Tibial artery (tissue), 4 donors: ENCODE data around the gene PBLD.
"Not testable (repeated sequence)": the region's sequence is repeated elsewhere in the genome, so short reads cannot be mapped to it uniquely, and the experiment has no call there.

Experiments
- DNase-seq, 2 donors: peaks; one replicate each; pipeline ENCODE4 v3.0.0-alpha.2; 2019
- H3K27ac ChIP-seq, 2 donors: fragments of 200-600 bp; sonication (generic) in 1 of 2; 1 replicate in 1 of 2; 2 replicates in 1 of 2; pipeline ENCODE4 v1.5.1; 2018 to 2019; ENCODE audit warnings: mild to moderate bottlenecking in 1 of 2
- H3K27me3 ChIP-seq, 2 donors: fragments of 200-600 bp; sonication (generic) in 1 of 2; one replicate each; pipeline versions ENCODE4 v1.5.1 to v1.6.0; 2016 to 2019
- H3K36me3 ChIP-seq, 3 donors: fragments of 200-600 bp; sonication (generic) in 2 of 3; one replicate each; pipeline ENCODE4 v1.5.1; 2016 to 2019; ENCODE audit warnings: mild to moderate bottlenecking in 2 of 3
- H3K4me1 ChIP-seq, 4 donors: fragments of 200-600 bp; sonication (generic) in 2 of 4; 1 replicate in 3 of 4; 2 replicates in 1 of 4; pipeline ENCODE4 v1.5.1; 2016 to 2019
- H3K4me3 ChIP-seq, 2 donors: fragments of 200-600 bp; sonication (generic) in 1 of 2; 1 replicate in 1 of 2; 2 replicates in 1 of 2; pipeline ENCODE4 v1.5.1; 2018 to 2019; ENCODE audit warnings: mild to moderate bottlenecking in 2 of 2
- H3K9me3 ChIP-seq, 3 donors: fragments of 200-600 bp; sonication (generic) in 1 of 3; one replicate each; pipeline ENCODE4 v1.5.1; 2016 to 2019
- intact Hi-C: fragments of 100-400 bp; cut with DNase I; formaldehyde crosslinking; loops from one replicate; pipeline ENCODE4 v1.15.0; 2023; ENCODE audit warnings: low total_unique reads
- TF ChIP-seq, protein P1 (sequence below), 2 experiments: fragments of 200-600 bp in 1 of 2; fragments of 450-650 bp in 1 of 2; IDR thresholded peaks; one replicate each; pipeline ENCODE4 v1.5.1; 2017 to 2019; ENCODE audit warnings: antibody characterized with exemption in 2 of 2, mild to moderate bottlenecking in 1 of 2, moderate library complexity in 1 of 2

PBLD gene

DNA sequence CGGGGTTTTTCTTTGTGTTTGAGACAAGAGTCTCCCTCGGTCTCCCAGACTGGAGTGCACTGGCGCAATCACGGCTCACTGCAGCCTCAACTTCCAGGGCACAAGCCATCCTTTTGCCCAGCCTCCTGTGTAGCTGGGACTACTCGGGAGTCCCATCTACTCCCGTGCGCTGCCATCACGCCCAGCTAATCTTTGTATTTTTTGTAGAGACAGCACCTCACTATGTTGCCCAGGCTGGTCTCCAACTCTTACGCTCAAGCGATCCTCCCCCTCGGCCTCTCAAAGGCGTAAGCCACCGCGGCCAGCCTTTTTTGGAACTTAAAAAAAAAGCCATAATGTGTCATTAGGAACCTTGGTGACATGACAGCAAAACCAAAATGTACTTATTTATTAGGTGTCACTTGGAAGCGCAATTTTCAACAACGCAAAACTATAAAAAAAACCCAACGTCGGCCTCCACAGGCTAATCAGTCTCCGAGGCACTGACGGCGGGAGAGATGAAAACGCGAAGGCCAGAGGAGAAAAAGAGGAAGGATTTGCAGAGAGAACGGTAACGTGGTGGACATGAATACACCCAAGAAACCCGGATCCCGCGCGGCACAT, 1.8 kb downstream of the PBLD start:
- Histone ChIP-seq H3K27ac (peak overlapping the region; percentile 99 to 100), H3K27me3 (no peaks in the 10 kb centered on the region), H3K4me3 (peak overlapping the region; percentile 88 to 92), H3K36me3 (no peaks in the 10 kb centered on the region), H3K9me3 (no peaks in the 10 kb centered on the region), H3K4me1 (peaks cover 0 to 47% (median 12%) of the 10 kb centered on the region in 4 donors)
- peak; percentile 46 to 73 for DNase-seq
- TF ChIP-seq, protein P1, sequence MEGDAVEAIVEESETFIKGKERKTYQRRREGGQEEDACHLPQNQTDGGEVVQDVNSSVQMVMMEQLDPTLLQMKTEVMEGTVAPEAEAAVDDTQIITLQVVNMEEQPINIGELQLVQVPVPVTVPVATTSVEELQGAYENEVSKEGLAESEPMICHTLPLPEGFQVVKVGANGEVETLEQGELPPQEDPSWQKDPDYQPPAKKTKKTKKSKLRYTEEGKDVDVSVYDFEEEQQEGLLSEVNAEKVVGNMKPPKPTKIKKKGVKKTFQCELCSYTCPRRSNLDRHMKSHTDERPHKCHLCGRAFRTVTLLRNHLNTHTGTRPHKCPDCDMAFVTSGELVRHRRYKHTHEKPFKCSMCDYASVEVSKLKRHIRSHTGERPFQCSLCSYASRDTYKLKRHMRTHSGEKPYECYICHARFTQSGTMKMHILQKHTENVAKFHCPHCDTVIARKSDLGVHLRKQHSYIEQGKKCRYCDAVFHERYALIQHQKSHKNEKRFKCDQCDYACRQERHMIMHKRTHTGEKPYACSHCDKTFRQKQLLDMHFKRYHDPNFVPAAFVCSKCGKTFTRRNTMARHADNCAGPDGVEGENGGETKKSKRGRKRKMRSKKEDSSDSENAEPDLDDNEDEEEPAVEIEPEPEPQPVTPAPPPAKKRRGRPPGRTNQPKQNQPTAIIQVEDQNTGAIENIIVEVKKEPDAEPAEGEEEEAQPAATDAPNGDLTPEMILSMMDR (IDR thresholded peaks at IDR 0.05): no peak
- intact Hi-C loops: loop anchor here (10.0 kb wide), 1 partner anchor 256 kb away; the partner anchor contains the start of gene HERC4

DNA sequence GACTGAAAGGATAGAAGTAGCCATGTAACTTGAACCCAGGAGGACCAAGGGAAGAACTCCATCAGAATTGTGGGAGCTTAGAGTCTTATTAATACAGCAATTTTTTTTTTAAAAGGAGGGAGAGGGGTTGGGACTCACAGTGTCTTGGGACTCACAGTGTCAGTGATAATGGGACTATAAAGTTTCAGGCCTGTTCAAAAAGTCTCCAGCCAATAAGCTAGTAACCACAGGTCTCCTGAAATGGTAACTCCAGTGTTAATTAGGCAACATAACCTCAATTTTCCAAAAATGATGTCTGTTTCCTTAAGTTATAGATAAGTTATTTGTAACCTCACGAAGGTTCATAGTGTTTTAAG, 3.2 kb downstream of the PBLD start:
- Histone ChIP-seq H3K4me1 (peaks cover 0 to 34% (median 8%) of the 10 kb centered on the region in 4 donors), H3K27me3 (no peaks in the 10 kb centered on the region), H3K27ac (peak overlapping the region in 1 of 2 donors; percentile 66), H3K9me3 (no peaks in the 10 kb centered on the region), H3K4me3 (no peak overlapping the region), H3K36me3 (no peaks in the 10 kb centered on the region)
- TF ChIP-seq, protein P1 (IDR thresholded peaks at IDR 0.05): no peak
- no peak for DNase-seq
- intact Hi-C loops: no loop called here

DNA sequence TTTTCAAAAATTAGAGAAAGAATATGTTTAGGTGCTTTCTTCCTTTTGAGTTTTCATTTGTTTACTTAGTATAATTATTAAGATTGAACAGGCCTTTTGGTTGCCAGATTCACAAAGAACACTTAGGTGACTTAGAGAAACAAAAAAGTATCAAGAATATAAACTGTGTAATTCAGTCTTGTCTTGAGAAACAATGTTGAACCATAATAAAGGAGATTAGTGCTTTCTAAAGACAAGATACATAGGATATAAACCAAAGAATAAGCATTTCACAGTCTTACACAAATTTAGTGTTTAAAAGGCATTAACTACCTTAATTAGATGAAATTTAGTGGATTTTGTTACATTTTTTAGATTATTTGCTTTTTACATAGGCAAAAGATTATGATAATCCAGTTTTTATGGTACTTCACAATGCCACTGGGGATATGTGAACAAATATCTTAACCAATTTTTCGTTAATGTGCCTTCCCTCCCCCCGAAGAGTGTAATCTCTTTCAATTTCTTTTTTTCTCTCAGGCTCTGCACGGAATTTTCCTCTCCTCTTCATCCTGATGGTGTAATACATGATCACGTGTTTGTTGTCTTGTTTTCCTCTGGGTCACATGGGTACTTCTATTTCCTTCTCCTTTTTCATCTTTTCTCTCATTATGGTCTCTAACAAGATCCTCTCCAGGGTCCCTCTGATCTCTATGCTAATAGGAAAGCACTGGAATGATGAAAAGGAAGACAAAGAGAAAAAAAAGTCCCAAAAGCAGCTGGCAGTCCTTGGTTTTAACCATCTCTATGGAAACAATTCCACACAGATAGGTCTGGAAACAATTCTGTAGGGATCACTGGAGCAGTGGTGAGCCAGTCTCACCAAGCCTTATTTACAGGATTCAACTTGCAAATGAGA, 4.6 kb downstream of the PBLD start:
- TF ChIP-seq, protein P1 (IDR thresholded peaks at IDR 0.05): no peak
- peak overlapping the region; percentile 54 to 66 for H3K27ac ChIP-seq
- no peak for DNase-seq
- H3K4me3 ChIP-seq: peak overlapping the region in 1 of 2 donors; percentile 14
- H3K4me1 ChIP-seq: peaks cover 0 to 27% (median 8%) of the 10 kb centered on the region in 4 donors
- H3K27me3 ChIP-seq: no peaks in the 10 kb centered on the region
- intact Hi-C loops: no loop called here
- H3K36me3 ChIP-seq: no peaks in the 10 kb centered on the region
- H3K9me3 ChIP-seq: no peaks in the 10 kb centered on the region

DNA sequence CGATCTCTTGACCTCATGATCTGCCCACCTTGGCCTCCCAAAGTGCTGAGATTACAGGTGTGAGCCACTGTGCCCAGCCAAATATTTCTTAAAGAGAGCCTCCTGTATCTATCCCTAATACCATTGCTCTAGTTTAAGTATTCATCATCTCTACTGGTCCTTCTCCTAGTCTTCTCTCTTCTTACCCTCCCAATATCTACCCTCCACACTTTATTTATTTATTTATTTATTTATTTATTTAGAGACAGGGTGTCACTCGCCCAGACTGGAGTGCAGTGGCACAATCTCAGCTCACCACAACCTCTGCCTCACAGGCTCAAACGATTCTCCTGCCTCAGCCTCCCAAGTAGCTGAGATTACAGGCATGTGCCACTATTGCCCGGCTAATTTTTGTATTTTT, 8.3 kb downstream of the PBLD start:
- H3K4me1 ChIP-seq: peaks cover 0 to 17% (median 4%) of the 10 kb centered on the region in 4 donors
- H3K27ac ChIP-seq, H3K9me3 ChIP-seq, H3K27me3 ChIP-seq, intact Hi-C loops, DNase-seq, H3K4me3 ChIP-seq, H3K36me3 ChIP-seq: not testable (repeated sequence)

DNA sequence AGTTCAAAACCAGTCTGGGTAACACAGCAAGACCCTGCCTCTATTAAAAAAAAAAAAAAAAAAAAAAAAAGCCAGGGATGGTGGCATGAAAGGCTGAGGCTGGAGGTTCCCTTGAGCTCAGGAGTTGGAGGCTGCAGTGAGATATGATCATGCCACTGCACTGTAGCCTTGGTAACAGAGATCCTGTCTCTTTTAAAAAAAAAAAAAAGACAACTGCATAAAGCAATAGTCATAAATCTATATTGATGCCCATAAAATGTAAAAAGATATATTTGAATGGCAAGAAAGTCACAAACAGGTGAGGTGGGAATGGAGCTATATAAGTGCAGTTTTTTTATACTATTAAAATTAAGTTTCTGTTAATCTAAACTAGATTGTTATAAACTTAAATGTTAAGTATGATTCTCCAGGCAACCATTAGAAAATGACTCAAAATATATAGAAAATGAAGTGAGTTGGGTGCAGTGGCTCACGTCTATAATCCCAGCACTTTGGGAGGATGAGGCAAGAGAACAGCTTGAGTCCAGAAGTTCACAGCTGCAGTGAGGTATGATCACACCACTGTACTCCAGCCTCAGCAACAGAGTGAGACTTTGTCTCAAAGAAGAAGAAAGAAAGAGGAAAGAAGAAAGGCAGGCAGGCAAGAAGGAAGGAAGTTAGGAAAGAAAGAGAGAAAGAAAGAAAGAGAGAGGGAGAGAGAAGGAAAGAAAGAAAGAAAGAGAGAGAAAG, 14.2 kb downstream of the PBLD start:
- intact Hi-C loops: no loop called here
- Histone ChIP-seq H3K9me3 (peaks cover 0 to 10% (median 0%) of the 10 kb centered on the region in 3 donors), H3K36me3 (peaks cover 0 to 6% (median 0%) of the 10 kb centered on the region in 3 donors), H3K4me3 (no peak overlapping the region), H3K4me1 (no peaks in the 10 kb centered on the region), H3K27me3 (no peaks in the 10 kb centered on the region), H3K27ac (no peak overlapping the region)
- TF ChIP-seq, protein P1 (IDR thresholded peaks at IDR 0.05): no peak
- no peak for DNase-seq
